ENCODE results near the gene HABP4. TPM values are rescaled to one million over a fixed set of nuclear protein-coding genes. Genes with fewer than 3 reads are reported as not detected.

Gene HABP4
- total RNA-seq, 1 experiment from 2014 or later = 11.6 TPM

- Histone ChIP-seq H3K4me1 (ENCODE audit: insufficient read depth, low read length, poor library complexity, severe bottlenecking) (no peaks in the 10 kb centered on the region), H3K27me3 (replicated peaks; ENCODE audit: insufficient read depth, low read depth, low read length, poor library complexity) (no peaks in the 10 kb centered on the region), H3K27ac (ENCODE audit: low read depth, low read length, poor library complexity, severe bottlenecking) (no peak overlapping the region), H3K9me3 (ENCODE audit: low read depth, low read length, poor library complexity, severe bottlenecking) (no peaks in the 10 kb centered on the region), H3K4me3 (ENCODE audit: low read depth, low read length, poor library complexity, severe bottlenecking) (no peak overlapping the region), H3K36me3 (ENCODE audit: insufficient read depth, low read length, poor library complexity, severe bottlenecking) (no peaks in the 10 kb centered on the region)
- DNase-seq (ENCODE audit: low spot score) = no peak
- TF ChIP-seq, protein P1, sequence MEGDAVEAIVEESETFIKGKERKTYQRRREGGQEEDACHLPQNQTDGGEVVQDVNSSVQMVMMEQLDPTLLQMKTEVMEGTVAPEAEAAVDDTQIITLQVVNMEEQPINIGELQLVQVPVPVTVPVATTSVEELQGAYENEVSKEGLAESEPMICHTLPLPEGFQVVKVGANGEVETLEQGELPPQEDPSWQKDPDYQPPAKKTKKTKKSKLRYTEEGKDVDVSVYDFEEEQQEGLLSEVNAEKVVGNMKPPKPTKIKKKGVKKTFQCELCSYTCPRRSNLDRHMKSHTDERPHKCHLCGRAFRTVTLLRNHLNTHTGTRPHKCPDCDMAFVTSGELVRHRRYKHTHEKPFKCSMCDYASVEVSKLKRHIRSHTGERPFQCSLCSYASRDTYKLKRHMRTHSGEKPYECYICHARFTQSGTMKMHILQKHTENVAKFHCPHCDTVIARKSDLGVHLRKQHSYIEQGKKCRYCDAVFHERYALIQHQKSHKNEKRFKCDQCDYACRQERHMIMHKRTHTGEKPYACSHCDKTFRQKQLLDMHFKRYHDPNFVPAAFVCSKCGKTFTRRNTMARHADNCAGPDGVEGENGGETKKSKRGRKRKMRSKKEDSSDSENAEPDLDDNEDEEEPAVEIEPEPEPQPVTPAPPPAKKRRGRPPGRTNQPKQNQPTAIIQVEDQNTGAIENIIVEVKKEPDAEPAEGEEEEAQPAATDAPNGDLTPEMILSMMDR (conservative IDR thresholded peaks at IDR 0.05; ENCODE audit: low read depth, low read length) = no peak
- no peak for TF ChIP-seq EZH2 (IDR thresholded peaks at IDR 0.05; ENCODE audit: borderline replicate concordance, low read depth, low read length, poor library complexity, severe bottlenecking)
- intact Hi-C loops (cut with micrococcal nuclease; ENCODE audit: unreplicated experiment) = no loop called here
- no TSS peak for BruUV-seq (replicated peaks)
- ChIA-PET POLR2A (ENCODE audit: low non-redundant PET) (no interaction called here), CTCF (no interaction called here)
Observed at GRCh38 chr9:96503918-96504317, 53.9 kb downstream of the HABP4 start.

DNA sequence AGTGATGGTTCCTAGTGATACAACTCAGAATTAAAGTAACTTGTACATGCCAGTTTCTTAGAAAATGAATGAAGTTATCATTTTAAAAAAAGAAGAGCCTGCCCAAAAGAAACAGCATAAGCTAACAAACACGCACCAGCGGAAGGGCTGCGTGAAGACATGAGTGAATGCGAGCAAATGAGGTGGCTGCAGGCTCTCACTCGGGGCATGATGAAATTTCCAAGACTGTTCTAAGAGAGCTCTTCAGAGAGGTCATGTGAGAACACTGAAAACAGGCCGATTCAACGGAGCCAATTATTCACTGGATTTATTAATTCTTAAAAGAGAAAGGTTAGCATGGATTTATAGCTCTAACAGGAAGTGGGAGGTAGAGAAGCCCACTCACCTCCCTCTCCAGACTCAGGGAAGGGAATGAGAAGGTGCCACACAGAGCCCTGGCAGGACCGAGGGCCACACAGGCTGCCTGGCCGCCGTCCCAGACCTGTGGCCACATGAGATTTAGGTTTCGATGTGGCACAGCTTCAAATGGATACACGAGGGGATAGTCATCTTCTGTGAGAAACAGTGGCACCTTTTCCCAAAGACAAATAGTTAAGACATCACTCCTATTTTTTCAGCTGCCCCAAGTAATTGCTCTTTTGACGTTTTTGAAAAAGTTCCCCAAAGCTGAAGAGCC is 55.5 kb downstream of the HABP4 start:
- Histone ChIP-seq H3K27ac (ENCODE audit: low read depth, low read length, poor library complexity, severe bottlenecking) (no peak overlapping the region), H3K4me1 (ENCODE audit: insufficient read depth, low read length, poor library complexity, severe bottlenecking) (no peaks in the 10 kb centered on the region), H3K4me3 (ENCODE audit: low read depth, low read length, poor library complexity, severe bottlenecking) (no peak overlapping the region), H3K9me3 (ENCODE audit: low read depth, low read length, poor library complexity, severe bottlenecking) (no peaks in the 10 kb centered on the region), H3K27me3 (replicated peaks; ENCODE audit: insufficient read depth, low read depth, low read length, poor library complexity) (no peaks in the 10 kb centered on the region), H3K36me3 (ENCODE audit: insufficient read depth, low read length, poor library complexity, severe bottlenecking) (no peaks in the 10 kb centered on the region)
- intact Hi-C loops (cut with micrococcal nuclease; ENCODE audit: unreplicated experiment) = no loop called here
- ChIA-PET POLR2A (ENCODE audit: low non-redundant PET) (interaction anchor here (0.8 kb wide), 1 partner anchor 13 kb away, joined by 3 read pairs; no protein-coding TSS in a partner anchor), CTCF (no interaction called here)
- no peak for TF ChIP-seq EZH2 (IDR thresholded peaks at IDR 0.05; ENCODE audit: borderline replicate concordance, low read depth, low read length, poor library complexity, severe bottlenecking)
- TF ChIP-seq, protein P1 (conservative IDR thresholded peaks at IDR 0.05; ENCODE audit: low read depth, low read length) = no peak
- no peak for DNase-seq (ENCODE audit: low spot score)
- BruUV-seq (replicated peaks) = no TSS peak

- Histone ChIP-seq H3K27me3 (replicated peaks; ENCODE audit: insufficient read depth, low read depth, low read length, poor library complexity) (no peaks in the 10 kb centered on the region), H3K27ac (ENCODE audit: low read depth, low read length, poor library complexity, severe bottlenecking) (no peak overlapping the region), H3K4me1 (ENCODE audit: insufficient read depth, low read length, poor library complexity, severe bottlenecking) (no peaks in the 10 kb centered on the region), H3K4me3 (ENCODE audit: low read depth, low read length, poor library complexity, severe bottlenecking) (no peak overlapping the region), H3K9me3 (ENCODE audit: low read depth, low read length, poor library complexity, severe bottlenecking) (no peaks in the 10 kb centered on the region), H3K36me3 (ENCODE audit: insufficient read depth, low read length, poor library complexity, severe bottlenecking) (no peaks in the 10 kb centered on the region)
- no peak for DNase-seq (ENCODE audit: low spot score)
- BruUV-seq (replicated peaks) = no TSS peak
- intact Hi-C loops (cut with micrococcal nuclease; ENCODE audit: unreplicated experiment) = no loop called here
- no peak for TF ChIP-seq EZH2 (IDR thresholded peaks at IDR 0.05; ENCODE audit: borderline replicate concordance, low read depth, low read length, poor library complexity, severe bottlenecking)
- TF ChIP-seq, protein P1 (conservative IDR thresholded peaks at IDR 0.05; ENCODE audit: low read depth, low read length) = no peak
- CTCF ChIA-PET = no interaction called here
- POLR2A ChIA-PET (ENCODE audit: low non-redundant PET) = no interaction called here
Observed at GRCh38 chr9:96508227-96508940, 58.4 kb downstream of the HABP4 start.
